MCF 10A (cell line): ENCODE results near the gene FIBCD1. TPM values are rescaled to one million over a fixed set of nuclear protein-coding genes. Genes with fewer than 3 reads are reported as not detected.

Experiments used
- BruUV-seq: library from RNA; stranded (reverse); fragments of 400-500 nt; replicated peaks from 2 replicates; lab custom pipeline; 2021; lab: Mats Ljungman, UMichigan
- CTCF ChIA-PET: fragments of 300-600 bp; sonication (Branson Sonifier 250); formaldehyde crosslinking; extraction: SDS; loops from one replicate; lab custom pipeline; 2021; ENCODE audit warnings: antibody characterized with exemption, inconsistent platforms; lab: Yijun Ruan, JAX
- POLR2A ChIA-PET: fragments of 300-600, 350-650 bp; sonication (Branson Sonifier 250); formaldehyde crosslinking; extraction: SDS; loops from one replicate; lab custom pipeline; 2020; ENCODE audit warnings: antibody characterized with exemption, inconsistent platforms; lab: Yijun Ruan, JAX
- DNase-seq: peaks from one replicate; pipeline ENCODE4 v3.0.0-alpha.2; 2018; ENCODE audit not compliant: unreplicated experiment
- H3K27ac Mint-ChIP-seq: one replicate; pipeline ENCODE4 v1.8.0; 2022; ENCODE audit warnings: mild to moderate bottlenecking, low read depth, mixed read lengths; ENCODE audit not compliant: unreplicated experiment
- H3K27me3 Mint-ChIP-seq: one replicate; pipeline ENCODE4 v1.8.0; 2022; ENCODE audit warnings: mixed read lengths; ENCODE audit not compliant: insufficient read depth, unreplicated experiment
- H3K36me3 Mint-ChIP-seq: one replicate; pipeline ENCODE4 v1.8.0; 2022; ENCODE audit warnings: mild to moderate bottlenecking, moderate library complexity, mixed read lengths; ENCODE audit not compliant: insufficient read depth, unreplicated experiment
- H3K4me1 Mint-ChIP-seq: one replicate; pipeline ENCODE4 v1.8.0; 2022; ENCODE audit warnings: mixed read lengths; ENCODE audit not compliant: insufficient read depth, unreplicated experiment
- H3K4me3 Mint-ChIP-seq: one replicate; pipeline ENCODE4 v1.8.0; 2022; ENCODE audit warnings: mild to moderate bottlenecking, moderate library complexity, mixed read lengths; ENCODE audit not compliant: unreplicated experiment
- H3K9me3 Mint-ChIP-seq: one replicate; pipeline ENCODE4 v1.8.0; 2022; ENCODE audit warnings: mixed read lengths; ENCODE audit not compliant: unreplicated experiment
- CTCF ChIP-seq: fragments of 200-600 bp; IDR thresholded peaks from one replicate; pipeline ENCODE4 v1.8.0; 2022; ENCODE audit warnings: antibody characterized with exemption, mild to moderate bottlenecking; ENCODE audit not compliant: unreplicated experiment
- intact Hi-C: fragments of 100-400 bp; cut with micrococcal nuclease; formaldehyde crosslinking; loops from 2 replicates; pipeline ENCODE4 v1.14.1; 2022
- total RNA-seq: library from RNA; stranded (reverse); gene quantifications from 2 replicates; pipeline ENCODE4 v1.2.3, GENCODE V29; 2022

The FIBCD1 gene
- total RNA-seq, 1 experiment from 2014 or later: 1.6 TPM

- BruUV-seq: no TSS peak
- ChIA-PET POLR2A (no interaction called here), CTCF (interaction anchor here (0.6 to 1.6 kb wide), 3 partner anchors 138 to 189 kb away, joined by 3 to 6 read pairs (median 3); no protein-coding TSS in a partner anchor)
- H3K4me3 Mint-ChIP-seq: no peak overlapping the region
- TF ChIP-seq CTCF: no peak
- H3K27me3 Mint-ChIP-seq: no peaks in the 10 kb centered on the region
- no peak for DNase-seq
- H3K4me1 Mint-ChIP-seq: no peaks in the 10 kb centered on the region
- no peaks in the 10 kb centered on the region for H3K9me3 Mint-ChIP-seq
- no peak overlapping the region for H3K27ac Mint-ChIP-seq
- peaks cover 59% of the 10 kb centered on the region for H3K36me3 Mint-ChIP-seq
- intact Hi-C loops: no loop called here
These were observed 47.2 kb downstream of the FIBCD1 start for GRCh38 chr9:130891688-130892476.

- Mint-ChIP-seq H3K36me3 (peaks cover 67% of the 10 kb centered on the region), H3K27ac (no peak overlapping the region), H3K4me3 (no peak overlapping the region), H3K4me1 (no peaks in the 10 kb centered on the region), H3K27me3 (no peaks in the 10 kb centered on the region), H3K9me3 (no peaks in the 10 kb centered on the region)
- POLR2A ChIA-PET: no interaction called here
- intact Hi-C loops: no loop called here
- TF ChIP-seq CTCF: no peak
- CTCF ChIA-PET: interaction anchor here (0.6 to 1.6 kb wide), 4 partner anchors 10 to 155 kb away, joined by 3 to 9 read pairs (median 5); no protein-coding TSS in a partner anchor
- no TSS peak for BruUV-seq
- no peak for DNase-seq
These were observed 48.0 kb downstream of the FIBCD1 start for GRCh38 chr9:130890870-130891687.

GRCh38 chr9:130890124-130890523 is 48.9 kb downstream of the FIBCD1 start:
- POLR2A ChIA-PET: no interaction called here
- CTCF ChIA-PET: interaction anchor here (0.7 to 1.7 kb wide), 5 partner anchors 11 to 189 kb away, joined by 3 to 9 read pairs (median 4); no protein-coding TSS in a partner anchor
- no TSS peak for BruUV-seq
- Mint-ChIP-seq H3K27ac (no peak overlapping the region), H3K27me3 (no peaks in the 10 kb centered on the region), H3K36me3 (peaks cover 71% of the 10 kb centered on the region), H3K4me3 (no peak overlapping the region), H3K4me1 (no peaks in the 10 kb centered on the region), H3K9me3 (no peaks in the 10 kb centered on the region)
- DNase-seq: no peak
- TF ChIP-seq CTCF: no peak
- intact Hi-C loops: no loop called here
